ENCODE data around the gene FSTL4.
A peak's percentile ranks its signal among the peaks of the same experiment; 100 is the strongest.

FSTL4 gene

GRCh38 chr5:133265720-133266526, 346.4 kb downstream of the FSTL4 start:
- POLR2A ChIA-PET = no interaction called here
- CTCF ChIA-PET = interaction anchor here (1.2 kb wide), 1 partner anchor 10 kb away, joined by 3 read pairs; no protein-coding TSS in a partner anchor
- WGBS (ENCODE audit: insufficient coverage) = 96% methylated on average over 14 of the region's 18 CpGs
- Histone ChIP-seq H3K27ac (ENCODE audit: insufficient read depth in 1 of 2, low read depth in 1 of 2, low read length in 2 of 2, poor library complexity in 1 of 2, severe bottlenecking in 2 of 2) (no peak overlapping the region), H3K36me3 (ENCODE audit: control insufficient read depth in 4 of 4, insufficient read depth in 4 of 4, low read length in 3 of 4) (no peaks in the 10 kb centered on the region), H3K4me1 (ENCODE audit: control extremely low read depth in 1 of 4, control insufficient read depth in 4 of 4, insufficient read depth in 4 of 4, low read length in 3 of 4) (peaks cover 0 to 2% (median 0%) of the 10 kb centered on the region in 4 experiments), H3K27me3 (replicated peaks in 2 of 5; ENCODE audit: control insufficient read depth in 4 of 5, insufficient read depth in 5 of 5, low read length in 4 of 5) (peaks cover 0 to 4% (median 0%) of the 10 kb centered on the region in 5 experiments), H3K4me3 (ENCODE audit: control insufficient read depth in 1 of 7, extremely low read depth in 1 of 7, insufficient read depth in 4 of 7, low read depth in 2 of 7, low read length in 6 of 7) (no peak overlapping the region), H3K9me3 (ENCODE audit: control extremely low read depth in 1 of 5, control insufficient read depth in 4 of 5, insufficient read depth in 2 of 5, low read depth in 1 of 5, low read length in 4 of 5) (no peaks in the 10 kb centered on the region)
- DNase-seq = no peak

- H3K27ac ChIP-seq (ENCODE audit: insufficient read depth in 1 of 2, low read depth in 1 of 2, low read length in 2 of 2, poor library complexity in 1 of 2, severe bottlenecking in 2 of 2) = no peak overlapping the region
- no peak overlapping the region for H3K4me3 ChIP-seq (ENCODE audit: control insufficient read depth in 1 of 7, extremely low read depth in 1 of 7, insufficient read depth in 4 of 7, low read depth in 2 of 7, low read length in 6 of 7)
- DNase-seq = no peak
- no peaks in the 10 kb centered on the region for H3K4me1 ChIP-seq (ENCODE audit: control extremely low read depth in 1 of 4, control insufficient read depth in 4 of 4, insufficient read depth in 4 of 4, low read length in 3 of 4)
- H3K27me3 ChIP-seq (replicated peaks in 2 of 5; ENCODE audit: control insufficient read depth in 4 of 5, insufficient read depth in 5 of 5, low read length in 4 of 5) = peaks cover 0 to 4% (median 0%) of the 10 kb centered on the region in 5 experiments
- POLR2A ChIA-PET = no interaction called here
- H3K9me3 ChIP-seq (ENCODE audit: control extremely low read depth in 1 of 5, control insufficient read depth in 4 of 5, insufficient read depth in 2 of 5, low read depth in 1 of 5, low read length in 4 of 5) = no peaks in the 10 kb centered on the region
- WGBS (ENCODE audit: insufficient coverage) = 94% methylated on average over 4 of the region's 5 CpGs
- no peaks in the 10 kb centered on the region for H3K36me3 ChIP-seq (ENCODE audit: control insufficient read depth in 4 of 4, insufficient read depth in 4 of 4, low read length in 3 of 4)
- CTCF ChIA-PET = interaction anchor here (1.1 to 1.2 kb wide), 2 partner anchors 9 to 16 kb away, joined by 3 read pairs; no protein-coding TSS in a partner anchor
These were observed 347.1 kb downstream of the FSTL4 start for GRCh38 chr5:133265257-133265656.

GRCh38 chr5:133262690-133263089, 349.7 kb downstream of the FSTL4 start:
- Histone ChIP-seq H3K36me3 (ENCODE audit: control insufficient read depth in 4 of 4, insufficient read depth in 4 of 4, low read length in 3 of 4) (no peaks in the 10 kb centered on the region), H3K4me1 (ENCODE audit: control extremely low read depth in 1 of 4, control insufficient read depth in 4 of 4, insufficient read depth in 4 of 4, low read length in 3 of 4) (no peaks in the 10 kb centered on the region), H3K27ac (ENCODE audit: insufficient read depth in 1 of 2, low read depth in 1 of 2, low read length in 2 of 2, poor library complexity in 1 of 2, severe bottlenecking in 2 of 2) (no peak overlapping the region), H3K4me3 (ENCODE audit: control insufficient read depth in 1 of 7, extremely low read depth in 1 of 7, insufficient read depth in 4 of 7, low read depth in 2 of 7, low read length in 6 of 7) (no peak overlapping the region), H3K9me3 (ENCODE audit: control extremely low read depth in 1 of 5, control insufficient read depth in 4 of 5, insufficient read depth in 2 of 5, low read depth in 1 of 5, low read length in 4 of 5) (no peaks in the 10 kb centered on the region), H3K27me3 (replicated peaks in 2 of 5; ENCODE audit: control insufficient read depth in 4 of 5, insufficient read depth in 5 of 5, low read length in 4 of 5) (peaks cover 0 to 4% (median 0%) of the 10 kb centered on the region in 5 experiments)
- ChIA-PET CTCF (interaction anchor here (1.4 kb wide), 1 partner anchor 36 kb away, joined by 3 read pairs; no protein-coding TSS in a partner anchor), POLR2A (no interaction called here)
- WGBS (ENCODE audit: insufficient coverage) = 100% methylated on average over 2 of the region's 4 CpGs
- DNase-seq = no peak

GRCh38 chr5:133261993-133262392, 350.3 kb downstream of the FSTL4 start:
- H3K9me3 ChIP-seq (ENCODE audit: control extremely low read depth in 1 of 5, control insufficient read depth in 4 of 5, insufficient read depth in 2 of 5, low read depth in 1 of 5, low read length in 4 of 5) = no peaks in the 10 kb centered on the region
- CTCF ChIA-PET = interaction anchor here (1.1 to 1.4 kb wide), 2 partner anchors 37 to 151 kb away, joined by 3 to 4 read pairs; no protein-coding TSS in a partner anchor
- no peak for DNase-seq
- peaks cover 0 to 4% (median 0%) of the 10 kb centered on the region in 5 experiments for H3K27me3 ChIP-seq (replicated peaks in 2 of 5; ENCODE audit: control insufficient read depth in 4 of 5, insufficient read depth in 5 of 5, low read length in 4 of 5)
- no peak overlapping the region for H3K4me3 ChIP-seq (ENCODE audit: control insufficient read depth in 1 of 7, extremely low read depth in 1 of 7, insufficient read depth in 4 of 7, low read depth in 2 of 7, low read length in 6 of 7)
- no peak overlapping the region for H3K27ac ChIP-seq (ENCODE audit: insufficient read depth in 1 of 2, low read depth in 1 of 2, low read length in 2 of 2, poor library complexity in 1 of 2, severe bottlenecking in 2 of 2)
- H3K36me3 ChIP-seq (ENCODE audit: control insufficient read depth in 4 of 4, insufficient read depth in 4 of 4, low read length in 3 of 4) = no peaks in the 10 kb centered on the region
- 100% methylated on average over 6 of the region's 6 CpGs for WGBS (ENCODE audit: insufficient coverage)
- POLR2A ChIA-PET = no interaction called here
- H3K4me1 ChIP-seq (ENCODE audit: control extremely low read depth in 1 of 4, control insufficient read depth in 4 of 4, insufficient read depth in 4 of 4, low read length in 3 of 4) = no peaks in the 10 kb centered on the region

- DNase-seq = no peak
- ChIA-PET CTCF (interaction anchor here (1.2 kb wide), 1 partner anchor 13 kb away, joined by 4 read pairs; no protein-coding TSS in a partner anchor), POLR2A (no interaction called here)
- WGBS (ENCODE audit: insufficient coverage) = 78% methylated on average over 3 of the region's 3 CpGs
- Histone ChIP-seq H3K4me3 (ENCODE audit: control insufficient read depth in 1 of 7, extremely low read depth in 1 of 7, insufficient read depth in 4 of 7, low read depth in 2 of 7, low read length in 6 of 7) (no peak overlapping the region), H3K4me1 (ENCODE audit: control extremely low read depth in 1 of 4, control insufficient read depth in 4 of 4, insufficient read depth in 4 of 4, low read length in 3 of 4) (no peaks in the 10 kb centered on the region), H3K27me3 (replicated peaks in 2 of 5; ENCODE audit: control insufficient read depth in 4 of 5, insufficient read depth in 5 of 5, low read length in 4 of 5) (peaks cover 0 to 4% (median 0%) of the 10 kb centered on the region in 5 experiments), H3K9me3 (ENCODE audit: control extremely low read depth in 1 of 5, control insufficient read depth in 4 of 5, insufficient read depth in 2 of 5, low read depth in 1 of 5, low read length in 4 of 5) (no peaks in the 10 kb centered on the region), H3K27ac (ENCODE audit: insufficient read depth in 1 of 2, low read depth in 1 of 2, low read length in 2 of 2, poor library complexity in 1 of 2, severe bottlenecking in 2 of 2) (no peak overlapping the region), H3K36me3 (ENCODE audit: control insufficient read depth in 4 of 4, insufficient read depth in 4 of 4, low read length in 3 of 4) (no peaks in the 10 kb centered on the region)
These were observed 351.6 kb downstream of the FSTL4 start for GRCh38 chr5:133260715-133261114.

- H3K27me3 ChIP-seq (replicated peaks in 2 of 5; ENCODE audit: control insufficient read depth in 4 of 5, insufficient read depth in 5 of 5, low read length in 4 of 5) = peaks cover 0 to 4% (median 0%) of the 10 kb centered on the region in 5 experiments
- H3K36me3 ChIP-seq (ENCODE audit: control insufficient read depth in 4 of 4, insufficient read depth in 4 of 4, low read length in 3 of 4) = no peaks in the 10 kb centered on the region
- H3K4me1 ChIP-seq (ENCODE audit: control extremely low read depth in 1 of 4, control insufficient read depth in 4 of 4, insufficient read depth in 4 of 4, low read length in 3 of 4) = no peaks in the 10 kb centered on the region
- H3K9me3 ChIP-seq (ENCODE audit: control extremely low read depth in 1 of 5, control insufficient read depth in 4 of 5, insufficient read depth in 2 of 5, low read depth in 1 of 5, low read length in 4 of 5) = no peaks in the 10 kb centered on the region
- no peak overlapping the region for H3K4me3 ChIP-seq (ENCODE audit: control insufficient read depth in 1 of 7, extremely low read depth in 1 of 7, insufficient read depth in 4 of 7, low read depth in 2 of 7, low read length in 6 of 7)
- ChIA-PET CTCF (interaction anchor here (0.9 to 1.0 kb wide), 2 partner anchors 28 to 144 kb away, joined by 3 read pairs; no protein-coding TSS in a partner anchor), POLR2A (interaction anchor here (0.6 kb wide), 1 partner anchor 46 kb away, joined by 6 read pairs; no protein-coding TSS in a partner anchor)
- WGBS (ENCODE audit: insufficient coverage) = 91% methylated on average over 9 of the region's 10 CpGs
- no peak overlapping the region for H3K27ac ChIP-seq (ENCODE audit: insufficient read depth in 1 of 2, low read depth in 1 of 2, low read length in 2 of 2, poor library complexity in 1 of 2, severe bottlenecking in 2 of 2)
- DNase-seq = peak in 1 of 3 donors; percentile 13
These were observed 352.9 kb downstream of the FSTL4 start for GRCh38 chr5:133259199-133259997.

All from common myeloid progenitor, CD34-positive (primary cell).